HepG2 (cell line): ENCODE results near the gene VASN. TPM values are rescaled to one million over a fixed set of nuclear protein-coding genes. Genes with fewer than 3 reads are reported as not detected.

Experiments used
- ATAC-seq: fragments of 200-7000 bp; cut with Tn5 transposase; 3 replicates; pipeline ENCODE4 v1.9.1; 2020; ENCODE audit warnings: mild to moderate bottlenecking, moderate library complexity
- BruUV-seq: library from RNA; stranded (reverse); fragments of 400-500 nt; replicated peaks from 2 replicates; lab custom pipeline; 2021; lab: Mats Ljungman, UMichigan
- CTCF ChIA-PET: fragments of 300-600 bp; formaldehyde crosslinking; extraction: SDS; loops from one replicate; lab custom pipeline; 2021; ENCODE audit warnings: low total read pairs, inconsistent platforms, low intra/inter-chr PET ratio; lab: Yijun Ruan, JAX
- POLR2A ChIA-PET: fragments of 350-600 bp; sonication (Branson Sonifier 250); formaldehyde crosslinking; loops from one replicate; lab custom pipeline; 2020; ENCODE audit warnings: antibody characterized with exemption, inconsistent platforms; lab: Yijun Ruan, JAX
- DNase-seq: peaks from one replicate; pipeline ENCODE4 v3.0.0-alpha.2; 2015; ENCODE audit warnings: low spot score
- FAIRE-seq: peaks from 3 replicates; lab custom pipeline; 2011; peaks lifted over from hg19 to GRCh38; lab: Jason Lieb, UNC
- H2AFZ ChIP-seq: one replicate; pipeline ENCODE4 v1.6.1; 2011; ENCODE audit warnings: low read length, inconsistent platforms
- H3K27ac ChIP-seq: fragments of 300-600 bp; 3 replicates; pipeline ENCODE4 v1.8.0; 2011; ENCODE audit warnings: mixed run types, mild to moderate bottlenecking, mixed read lengths, low read length, inconsistent platforms; ENCODE audit not compliant: insufficient read depth; ENCODE audit errors: extremely low read length
- H3K27me3 ChIP-seq, 2 experiments: fragments of 200-600 bp in 1 of 2; 2 replicates in 1 of 2; 3 replicates in 1 of 2; pipeline versions ENCODE4 v1.6.0 to v1.8.0; 2011; ENCODE audit warnings: low read length in 2 of 2, mild to moderate bottlenecking in 2 of 2, moderate library complexity in 2 of 2, inconsistent platforms in 1 of 2; ENCODE audit not compliant: insufficient read depth in 2 of 2, control insufficient read depth in 1 of 2
- H3K36me3 ChIP-seq, 2 experiments: fragments of 200-600 bp in 1 of 2; replicated peaks in 1 of 2; 2 replicates in 1 of 2; 3 replicates in 1 of 2; pipeline versions ENCODE4 v1.5.1 to v1.8.0; 2011; ENCODE audit warnings: low read length in 2 of 2, inconsistent platforms in 1 of 2; ENCODE audit not compliant: insufficient read depth in 2 of 2, control insufficient read depth in 1 of 2
- H3K4me1 ChIP-seq: 2 replicates; pipeline ENCODE4 v1.5.1; 2012; ENCODE audit warnings: low read length, inconsistent platforms; ENCODE audit not compliant: insufficient read depth
- H3K4me2 ChIP-seq: 2 replicates; pipeline ENCODE4 v1.6.0; 2011; ENCODE audit warnings: low read depth, low read length, inconsistent platforms
- H3K4me3 ChIP-seq, 3 experiments: fragments of 200-600 bp in 1 of 3; sonication (generic), shearing (Covaris generic) in 1 of 3; replicated peaks in 1 of 3; 2 replicates each; pipeline ENCODE4 v1.5.1; 2011 to 2016; ENCODE audit warnings: low read length in 3 of 3, inconsistent platforms in 2 of 3, low read depth in 2 of 3, mild to moderate bottlenecking in 2 of 3, control low read depth in 1 of 3, mixed read lengths in 1 of 3; ENCODE audit not compliant: insufficient read depth in 1 of 3
- H3K79me2 ChIP-seq: one replicate; pipeline ENCODE4 v1.6.1; 2011; ENCODE audit warnings: low read length, inconsistent platforms; ENCODE audit not compliant: insufficient read depth
- H3K9ac ChIP-seq: 2 replicates; pipeline ENCODE4 v1.6.0; 2011; ENCODE audit warnings: mild to moderate bottlenecking, low read depth, low read length, inconsistent platforms; ENCODE audit not compliant: insufficient read depth
- H3K9me3 ChIP-seq: 2 replicates; pipeline ENCODE4 v1.5.1; 2012; ENCODE audit warnings: mild to moderate bottlenecking, low read length
- H4K20me1 ChIP-seq: 2 replicates; pipeline ENCODE4 v1.6.0; 2011; ENCODE audit warnings: inconsistent platforms, mild to moderate bottlenecking, low read length, moderate library complexity; ENCODE audit not compliant: insufficient read depth
- ASH2L ChIP-seq: fragments of 300-600, 200-600 bp; sonication (generic); IDR thresholded peaks from 2 replicates; pipeline ENCODE4 v1.7.0; 2017; ENCODE audit warnings: low read depth, mild to moderate bottlenecking, moderate library complexity, mixed read lengths, low read length; ENCODE audit not compliant: insufficient read length
- DNMT3B ChIP-seq: conservative IDR thresholded peaks from 2 replicates; pipeline ENCODE4 v1.6.1; 2016; ENCODE audit warnings: missing biosample characterization, control low read depth
- ELF3 ChIP-seq: IDR thresholded peaks from 2 replicates; pipeline ENCODE4 v1.6.1; 2016; ENCODE audit warnings: missing genetic modification reagents, missing compliant biosample characterization
- HIC2 ChIP-seq: sonication (generic); formaldehyde crosslinking; IDR thresholded peaks from 2 replicates; pipeline ENCODE4 v1.9.0; 2022; ENCODE audit warnings: low read depth, missing genetic modification reagents
- HOXA5 ChIP-seq: sonication (generic); formaldehyde crosslinking; IDR thresholded peaks from 2 replicates; pipeline ENCODE4 v1.4.0; 2020; ENCODE audit warnings: missing genetic modification reagents
- MAX ChIP-seq: IDR thresholded peaks from 2 replicates; pipeline ENCODE4 v1.6.1; 2012; ENCODE audit warnings: inconsistent platforms
- MYC ChIP-seq: sonication (generic); formaldehyde crosslinking; IDR thresholded peaks from 2 replicates; pipeline ENCODE4 v1.9.0; 2021; ENCODE audit warnings: missing genetic modification reagents, borderline replicate concordance
- NFKB2 ChIP-seq: sonication (generic); formaldehyde crosslinking; IDR thresholded peaks from 2 replicates; pipeline ENCODE4 v1.4.0; 2020; ENCODE audit warnings: missing genetic modification reagents, borderline replicate concordance
- POLR2AphosphoS2 ChIP-seq: IDR thresholded peaks from 2 replicates; pipeline ENCODE4 v1.6.1; 2011; ENCODE audit warnings: low read depth, low read length, improper control_type of control experiment
- RFXANK ChIP-seq: IDR thresholded peaks from 2 replicates; pipeline ENCODE4 v1.6.1; 2016
- SNRNP70 ChIP-seq: fragments of 200-400 bp; formaldehyde crosslinking; IDR thresholded peaks from 2 replicates; pipeline ENCODE4 v1.6.1; 2017; ENCODE audit warnings: mild to moderate bottlenecking, low read depth, low read length, moderate library complexity
- ZBTB38 ChIP-seq: sonication (generic); formaldehyde crosslinking; IDR thresholded peaks from 2 replicates; pipeline ENCODE4 v1.5.1; 2020; ENCODE audit warnings: mild to moderate bottlenecking, missing genetic modification reagents
- ZNF629 ChIP-seq: sonication (generic); formaldehyde crosslinking; conservative IDR thresholded peaks from 2 replicates; pipeline ENCODE4 v1.5.0; 2020; ENCODE audit warnings: missing genetic modification reagents
- ZNF660 ChIP-seq: sonication (generic); formaldehyde crosslinking; IDR thresholded peaks from 2 replicates; pipeline ENCODE4 v1.5.1; 2020; ENCODE audit warnings: mild to moderate bottlenecking, low read depth, missing genetic modification reagents, borderline replicate concordance
- ZNF816 ChIP-seq: sonication (generic); formaldehyde crosslinking; IDR thresholded peaks from 2 replicates; pipeline ENCODE4 v1.8.0; 2022; ENCODE audit warnings: missing genetic modification reagents, mild to moderate bottlenecking, borderline replicate concordance
- WGBS: methylation state at CpG from one replicate; pipeline ENCODE4 v1.1.6; 2017; ENCODE audit warnings: low lambda C conversion rate; 5-methylcytosine and 5-hydroxymethylcytosine counted together
- in situ Hi-C: cut with HindIII; loops from 2 replicates; pipeline ENCODE4 v1.10.0; 2017; ENCODE audit warnings: low pct_unique_long_range_greater_than_20kb; ENCODE audit not compliant: extremely low pct_ligation_motif_present
- intact Hi-C: fragments of 100-400 bp; cut with micrococcal nuclease; formaldehyde crosslinking; loops from one replicate; pipeline ENCODE4 v1.10.0; 2022; ENCODE audit not compliant: unreplicated experiment
- polyA plus RNA-seq, 8 experiments: library from polyadenylated mRNA; depleted of rRNA in 3 of 8; stranded (reverse) in 7 of 8; unstranded in 1 of 8; fragments of >200 nt; fragmentation: Illumina TruSeq in 4 of 8; extraction: Trizol in 4 of 8; gene quantifications; 2 replicates each; pipeline versions ENCODE4 v1.2.1 to v1.2.3, GENCODE V29; 2011 to 2016; ENCODE audit warnings: low read depth in 4 of 8, missing spikeins in 1 of 8, mixed read lengths in 1 of 8; ENCODE audit not compliant: insufficient read depth in 1 of 8
- total RNA-seq, 5 experiments: library from RNA; depleted of rRNA; stranded (reverse); fragments of >200 nt; fragmentation: Illumina TruSeq; extraction: Trizol; gene quantifications; 2 replicates each; pipeline ENCODE4 v1.2.3, GENCODE V29; 2016; ENCODE audit warnings: low read depth in 1 of 5
- TF ChIP-seq, protein P1 (sequence below): sonication (generic); formaldehyde crosslinking; IDR thresholded peaks from 2 replicates; pipeline ENCODE4 v1.4.0; 2020; ENCODE audit warnings: missing genetic modification reagents
- TF ChIP-seq, protein P2 (sequence below): sonication (generic); formaldehyde crosslinking; IDR thresholded peaks from 2 replicates; pipeline ENCODE4 v1.4.0; 2020; ENCODE audit warnings: missing genetic modification reagents

The VASN gene
- total and polyA plus RNA-seq, 2 of the 13 experiments (the other 11 are each of a cell fraction or from before 2014, with no cell fraction given), result 8.4 to 18.2 TPM

DNA sequence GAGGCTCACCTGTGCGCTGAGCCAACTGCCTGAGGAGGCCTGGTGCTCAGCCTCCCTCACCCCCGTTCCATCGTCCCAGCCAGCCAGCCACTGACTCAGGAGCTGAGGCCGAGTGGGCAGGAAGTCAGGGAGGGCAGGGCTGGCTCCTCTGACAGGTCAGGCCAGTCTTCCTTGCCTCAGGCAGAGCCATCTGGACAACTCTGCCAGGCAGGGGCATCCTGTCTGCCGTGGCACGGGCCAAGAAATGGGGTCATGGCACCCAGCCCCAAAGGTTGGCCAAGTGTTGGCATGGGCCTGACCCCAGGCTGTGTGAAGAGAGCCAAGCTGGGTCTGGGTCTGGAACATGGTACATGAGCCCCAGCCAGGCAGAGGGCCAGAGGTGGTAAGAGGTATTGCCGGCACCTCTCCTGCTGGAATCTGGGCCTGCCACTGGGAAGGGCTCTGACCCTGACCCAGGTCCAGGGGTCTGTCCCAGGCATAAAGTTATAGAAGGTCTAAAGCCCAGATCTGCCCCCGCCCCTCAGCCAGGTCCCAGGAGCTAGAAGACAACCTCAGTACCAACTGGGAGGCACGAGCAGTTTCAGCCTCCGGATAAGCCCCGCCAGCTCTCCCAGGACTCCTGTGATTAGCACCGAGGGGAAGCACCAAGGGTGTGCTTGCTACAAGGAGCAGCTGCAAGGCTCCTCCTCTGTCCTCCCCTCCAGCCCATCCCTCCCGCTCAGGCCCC is 2.5 kb upstream of the VASN start (continued):
- TF ChIP-seq NFKB2 (CRISPR knock-in tag) (no peak), HIC2 (CRISPR knock-in tag) (peak; percentile 65; the same call in 1 of the 2 replicates), HOXA5 (CRISPR knock-in tag) (no peak), ZNF816 (CRISPR knock-in tag) (no peak), MYC (CRISPR knock-in tag) (no peak)
- TF ChIP-seq, protein P1, sequence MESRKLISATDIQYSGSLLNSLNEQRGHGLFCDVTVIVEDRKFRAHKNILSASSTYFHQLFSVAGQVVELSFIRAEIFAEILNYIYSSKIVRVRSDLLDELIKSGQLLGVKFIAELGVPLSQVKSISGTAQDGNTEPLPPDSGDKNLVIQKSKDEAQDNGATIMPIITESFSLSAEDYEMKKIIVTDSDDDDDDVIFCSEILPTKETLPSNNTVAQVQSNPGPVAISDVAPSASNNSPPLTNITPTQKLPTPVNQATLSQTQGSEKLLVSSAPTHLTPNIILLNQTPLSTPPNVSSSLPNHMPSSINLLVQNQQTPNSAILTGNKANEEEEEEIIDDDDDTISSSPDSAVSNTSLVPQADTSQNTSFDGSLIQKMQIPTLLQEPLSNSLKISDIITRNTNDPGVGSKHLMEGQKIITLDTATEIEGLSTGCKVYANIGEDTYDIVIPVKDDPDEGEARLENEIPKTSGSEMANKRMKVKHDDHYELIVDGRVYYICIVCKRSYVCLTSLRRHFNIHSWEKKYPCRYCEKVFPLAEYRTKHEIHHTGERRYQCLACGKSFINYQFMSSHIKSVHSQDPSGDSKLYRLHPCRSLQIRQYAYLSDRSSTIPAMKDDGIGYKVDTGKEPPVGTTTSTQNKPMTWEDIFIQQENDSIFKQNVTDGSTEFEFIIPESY, result 0 out of 2 replicates have a peak, but pooled peaks have one; percentile 3
- TF ChIP-seq, protein P2, sequence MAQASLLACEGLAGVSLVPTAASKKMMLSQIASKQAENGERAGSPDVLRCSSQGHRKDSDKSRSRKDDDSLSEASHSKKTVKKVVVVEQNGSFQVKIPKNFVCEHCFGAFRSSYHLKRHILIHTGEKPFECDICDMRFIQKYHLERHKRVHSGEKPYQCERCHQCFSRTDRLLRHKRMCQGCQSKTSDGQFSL (CRISPR knock-in tag), result no peak

DNA sequence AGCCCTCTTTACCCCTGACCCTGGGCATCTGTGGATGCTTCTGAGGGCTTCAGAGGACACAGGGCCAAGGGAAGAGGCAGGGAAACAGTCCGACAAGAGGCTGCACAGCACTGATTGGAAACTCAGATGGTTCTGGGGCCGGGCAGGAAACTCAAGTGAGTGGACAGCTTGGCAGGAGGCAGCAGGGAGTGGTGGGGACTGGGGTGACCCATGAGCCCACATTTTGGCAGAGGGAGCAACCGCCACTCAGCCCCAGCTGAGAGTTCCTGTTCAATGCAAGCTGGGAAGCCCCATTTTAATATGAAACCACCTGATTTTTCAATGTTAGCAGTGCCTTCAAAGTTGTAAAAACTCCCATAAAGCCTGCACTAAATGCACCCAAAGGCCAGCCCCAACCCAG is 1.5 kb upstream of the VASN start:
- peaks cover 78% of the 10 kb centered on the region for H3K4me1 ChIP-seq
- POLR2A ChIA-PET, result interaction anchor here (0.8 to 3.5 kb wide), 13 partner anchors 9 to 246 kb away, joined by 3 to 36 read pairs (median 4); partner anchors contain the start of genes GLIS2 and PAM16
- 41% methylated on average over 2 of the region's 3 CpGs for WGBS
- TF ChIP-seq SNRNP70 (no peak), ELF3 (CRISPR knock-in tag) (no peak), ZBTB38 (CRISPR knock-in tag) (no peak), ZNF629 (no peak), RFXANK (CRISPR knock-in tag) (no peak), ASH2L (no peak), MAX (no peak), DNMT3B (CRISPR knock-in tag) (no peak), ZNF660 (CRISPR knock-in tag) (no peak), POLR2AphosphoS2 (no peak)

More for the DNA sequence above, 1.5 kb upstream of the VASN start:
- Histone ChIP-seq H3K36me3 (no peaks in the 10 kb centered on the region), H3K9me3 (no peaks in the 10 kb centered on the region), H3K4me2 (peak overlapping the region; percentile 86), H2AFZ (no peak overlapping the region), H3K27ac (peak overlapping the region; percentile 76), H4K20me1 (peaks cover 20% of the 10 kb centered on the region), H3K9ac (peak overlapping the region; percentile 78; the same call in 1 of the 2 replicates), H3K4me3 (peak overlapping the region in 1 of 3 experiments; percentile 82; a peak in 1 of 6 replicates), H3K79me2 (peaks cover 29% of the 10 kb centered on the region), H3K27me3 (no peaks in the 10 kb centered on the region)
- FAIRE-seq, result no peak
- no TSS peak for BruUV-seq
- intact Hi-C loops (no loop called here), in situ Hi-C loops (no loop called here)
- no peak for ATAC-seq
- DNase-seq, result no peak
- CTCF ChIA-PET, result no interaction called here
